Measurements from ENCODE around the gene BRK1.
"Not testable (repeated sequence)": the region's sequence is repeated elsewhere in the genome, so short reads cannot be mapped to it uniquely, and the experiment has no call there.

The BRK1 gene

DNA sequence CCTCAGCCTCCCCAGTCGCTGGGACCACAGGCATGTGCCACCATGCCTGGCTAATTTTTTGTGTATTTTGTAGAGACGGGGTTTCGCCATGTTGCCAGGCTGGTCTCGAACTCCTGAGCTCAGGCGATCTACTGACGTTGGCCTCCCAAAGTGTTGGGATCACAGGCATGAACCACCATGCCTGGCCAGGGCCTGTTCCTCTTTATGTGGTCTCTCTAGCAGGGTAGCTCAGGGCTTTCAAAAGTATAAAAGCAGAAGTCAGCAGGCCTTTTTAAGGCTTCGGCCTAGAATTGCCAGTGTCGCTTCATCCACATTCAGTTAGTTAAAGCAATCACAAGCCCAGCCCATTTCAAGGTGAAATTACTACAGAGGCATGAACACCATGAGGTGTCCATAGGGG lies 33.8 kb downstream of the BRK1 start:
- no peak for DNase-seq

DNA sequence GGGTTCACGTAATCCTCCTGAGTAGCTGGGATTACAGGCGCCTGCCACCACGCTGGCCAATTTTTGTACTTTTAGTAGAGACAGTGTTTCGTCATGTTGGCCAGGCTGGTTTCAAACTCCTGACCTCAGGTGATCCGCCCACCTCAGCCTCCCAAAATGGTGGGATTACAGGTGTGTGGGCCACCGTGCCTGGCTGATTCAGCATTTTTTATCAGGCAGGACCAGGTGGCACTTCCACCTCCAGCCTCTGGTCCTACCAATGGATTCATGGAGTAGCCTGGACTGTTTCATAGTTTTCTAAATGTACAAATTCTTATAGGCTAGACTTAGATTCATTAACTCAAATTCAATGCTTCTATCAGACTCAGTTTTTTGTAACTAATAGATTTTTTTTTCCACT lies 35.5 kb downstream of the BRK1 start:
- DNase-seq: no peak

DNA sequence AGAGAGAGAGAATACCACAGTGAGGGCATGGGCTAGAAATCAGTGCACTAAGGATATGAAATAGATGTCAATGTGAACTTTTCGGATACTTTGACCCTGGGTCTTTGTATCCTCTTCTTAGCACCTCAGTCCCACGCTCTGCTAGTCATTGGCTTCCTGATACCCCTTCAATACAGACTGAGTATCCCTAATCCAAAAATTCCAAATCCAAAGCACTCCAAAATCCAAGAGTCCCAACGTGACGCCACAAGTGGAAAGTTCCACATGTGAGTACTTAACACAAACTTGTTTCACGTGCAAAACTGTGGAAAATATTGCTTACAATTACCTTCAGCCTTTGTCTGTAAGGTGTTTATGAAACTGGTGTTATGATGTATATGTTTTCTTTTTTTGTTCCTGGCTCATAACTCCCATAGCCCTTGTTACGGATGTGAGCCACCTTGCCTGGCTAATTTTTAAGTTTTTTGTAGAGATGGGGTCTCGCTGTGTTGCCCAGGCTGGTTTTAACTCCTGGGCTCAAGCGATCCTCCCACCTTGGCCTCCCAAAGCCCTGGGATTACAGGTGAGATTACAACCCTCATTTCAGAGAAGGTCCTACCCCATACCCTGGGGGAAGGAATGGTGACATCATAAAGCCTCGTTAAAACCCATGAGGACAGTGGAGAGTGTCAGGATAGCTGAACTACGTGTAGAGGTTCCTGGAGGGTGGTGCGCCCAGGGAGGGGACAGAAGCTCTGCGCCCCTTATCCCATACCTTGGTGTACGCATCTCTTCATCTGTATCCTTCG lies 39.1 kb downstream of the BRK1 start:
- no peak for DNase-seq

DNA sequence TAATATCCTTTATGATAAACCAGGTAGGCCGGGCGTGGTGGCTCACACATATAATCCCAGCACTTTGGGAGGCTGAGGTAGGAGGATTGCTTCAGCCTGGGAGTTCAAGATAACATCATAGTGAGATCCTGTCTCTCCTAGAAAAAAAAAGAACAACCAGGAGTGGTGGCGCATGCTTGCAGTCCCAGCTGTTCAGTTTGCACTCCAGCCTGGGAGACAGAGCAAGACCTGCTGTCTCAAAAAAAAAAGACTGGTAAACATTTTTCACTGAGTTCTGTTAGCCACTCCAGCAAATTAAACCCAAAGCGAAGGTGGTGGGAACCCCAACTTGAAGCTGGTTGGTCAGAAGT lies 39.6 kb downstream of the BRK1 start:
- no peak for DNase-seq

DNA sequence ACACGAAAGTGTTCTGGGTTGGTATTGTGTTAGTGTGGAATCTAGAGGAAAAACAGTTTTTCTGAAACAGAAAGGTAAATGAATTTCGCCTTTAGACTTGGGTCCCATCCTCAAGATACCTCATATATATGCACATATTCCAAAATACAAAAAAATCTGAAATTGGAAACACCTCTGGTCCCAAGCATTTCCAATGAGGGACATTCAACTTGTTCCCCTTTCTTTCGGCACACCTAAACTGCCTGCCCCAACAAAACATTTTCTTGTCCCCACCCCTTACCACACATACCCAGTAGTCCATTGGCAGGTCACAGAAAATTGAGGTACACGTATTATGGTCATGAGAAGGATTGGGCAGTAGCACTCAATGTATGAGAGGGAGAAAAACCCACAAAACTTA lies 40.2 kb downstream of the BRK1 start:
- DNase-seq: no peak

DNA sequence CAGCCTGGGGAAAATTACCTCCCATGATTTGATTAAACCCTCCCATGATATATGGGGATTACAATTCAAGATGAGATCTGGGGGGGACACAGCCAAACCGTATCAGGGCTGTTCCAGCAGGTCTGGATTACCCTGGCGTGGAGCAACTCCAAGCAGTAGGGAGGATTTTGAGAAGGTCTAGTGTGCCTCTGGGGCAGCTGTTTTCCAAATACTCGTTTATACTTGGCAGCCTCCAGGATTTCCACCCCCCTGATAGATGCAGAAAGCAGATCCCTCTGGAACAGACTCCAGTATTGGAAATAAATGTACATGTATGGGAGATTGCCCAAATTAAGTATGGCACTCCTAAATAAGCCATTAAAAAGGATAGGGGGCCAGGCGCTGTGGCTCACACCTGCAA lies 41.6 kb downstream of the BRK1 start:
- DNase-seq: no peak

DNA sequence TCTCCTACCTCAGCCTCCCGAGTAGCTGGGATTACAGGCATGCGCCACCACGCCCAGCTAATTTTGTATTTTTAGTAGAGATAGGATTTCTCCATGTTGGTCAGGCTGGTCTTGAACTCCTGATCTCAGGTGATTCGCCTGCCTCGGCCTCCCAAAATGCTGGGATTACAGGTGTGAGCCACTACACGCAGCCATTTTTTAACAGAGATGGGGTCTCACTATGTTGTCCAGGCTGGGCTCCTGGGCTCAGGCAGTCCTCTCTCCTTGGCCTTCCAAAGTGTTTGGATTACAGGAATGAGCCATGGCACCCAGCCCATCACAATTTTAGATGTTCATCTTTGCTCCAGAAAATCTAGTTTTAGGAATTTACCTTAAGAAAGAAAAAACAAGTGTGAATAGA lies 43.1 kb downstream of the BRK1 start:
- DNase-seq: not testable (repeated sequence)

DNA sequence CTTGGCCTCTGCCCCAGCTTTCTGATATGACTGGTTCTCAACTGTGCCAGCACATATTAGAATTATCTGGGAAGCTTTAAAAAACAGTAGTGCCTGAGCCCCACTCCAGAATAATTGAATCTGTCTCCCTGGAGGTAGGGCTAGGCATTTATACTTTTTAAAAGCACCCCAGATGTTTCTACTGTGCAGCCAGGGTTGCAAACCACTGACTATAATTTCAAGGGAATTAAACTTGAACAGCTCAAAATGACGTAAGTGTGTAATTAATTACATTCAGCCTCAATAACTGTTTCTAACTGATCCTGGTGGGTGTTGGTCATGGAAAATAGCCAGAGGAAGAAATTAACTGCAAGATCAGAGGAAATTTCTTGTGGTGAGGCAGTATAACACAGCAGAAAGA lies 44.9 kb downstream of the BRK1 start:
- no peak for DNase-seq

DNA sequence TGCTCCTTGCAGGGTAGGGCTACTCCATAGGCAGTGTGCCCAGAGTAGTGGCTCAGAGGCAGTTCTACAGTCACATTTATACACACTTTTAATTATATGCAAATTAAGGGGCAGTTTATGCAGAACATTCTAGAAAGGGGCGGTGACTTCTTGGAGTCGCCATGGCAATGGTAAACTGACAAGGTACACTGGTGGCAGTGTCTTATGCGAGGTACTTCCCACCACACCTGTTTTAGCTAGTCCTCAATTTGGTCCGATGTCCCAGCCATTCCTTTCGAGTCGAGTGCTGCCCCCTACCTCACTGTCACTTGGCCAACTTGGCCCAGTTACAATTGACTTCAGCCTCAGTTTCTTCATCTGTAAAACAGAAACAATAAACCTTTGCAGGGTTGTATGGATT lies 45.5 kb downstream of the BRK1 start:
- no peak for DNase-seq

DNA sequence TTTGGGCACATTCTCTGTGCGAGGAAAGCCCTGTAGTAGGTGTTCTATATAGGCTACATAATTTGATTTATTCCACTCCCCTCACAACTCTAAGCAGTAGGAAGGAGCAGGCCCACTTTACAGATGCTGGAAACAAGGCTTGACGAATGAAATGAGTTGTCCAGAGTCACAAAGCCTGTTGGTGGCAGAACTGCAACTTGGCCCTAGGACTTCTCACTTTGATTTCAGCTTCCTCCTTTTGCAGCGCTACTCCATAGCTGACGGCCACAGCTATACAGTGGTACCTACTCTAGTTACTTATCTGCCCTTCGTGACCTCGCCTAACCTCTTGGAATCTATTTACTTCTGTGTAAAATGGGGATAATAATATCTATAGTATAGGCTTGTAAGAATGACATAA lies 46.7 kb downstream of the BRK1 start:
- DNase-seq: no peak

DNA sequence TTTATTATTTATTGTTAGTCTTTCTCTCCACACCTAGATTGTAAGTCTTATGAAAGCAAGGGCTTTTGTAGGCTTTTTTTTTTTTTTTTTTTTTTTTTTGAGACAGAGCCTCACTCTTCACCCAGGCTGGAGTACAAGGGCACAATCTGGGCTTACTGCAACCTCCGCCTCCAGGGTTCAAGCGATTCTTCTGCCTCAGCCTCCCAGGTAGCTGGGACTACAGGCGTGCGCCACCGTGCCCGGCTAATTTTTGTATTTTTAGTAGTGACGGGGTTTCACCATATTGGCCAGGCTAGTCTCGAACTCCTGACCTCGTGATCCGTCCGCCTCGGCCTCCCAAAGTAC lies 48.7 kb downstream of the BRK1 start:
- not testable (repeated sequence) for DNase-seq

DNA sequence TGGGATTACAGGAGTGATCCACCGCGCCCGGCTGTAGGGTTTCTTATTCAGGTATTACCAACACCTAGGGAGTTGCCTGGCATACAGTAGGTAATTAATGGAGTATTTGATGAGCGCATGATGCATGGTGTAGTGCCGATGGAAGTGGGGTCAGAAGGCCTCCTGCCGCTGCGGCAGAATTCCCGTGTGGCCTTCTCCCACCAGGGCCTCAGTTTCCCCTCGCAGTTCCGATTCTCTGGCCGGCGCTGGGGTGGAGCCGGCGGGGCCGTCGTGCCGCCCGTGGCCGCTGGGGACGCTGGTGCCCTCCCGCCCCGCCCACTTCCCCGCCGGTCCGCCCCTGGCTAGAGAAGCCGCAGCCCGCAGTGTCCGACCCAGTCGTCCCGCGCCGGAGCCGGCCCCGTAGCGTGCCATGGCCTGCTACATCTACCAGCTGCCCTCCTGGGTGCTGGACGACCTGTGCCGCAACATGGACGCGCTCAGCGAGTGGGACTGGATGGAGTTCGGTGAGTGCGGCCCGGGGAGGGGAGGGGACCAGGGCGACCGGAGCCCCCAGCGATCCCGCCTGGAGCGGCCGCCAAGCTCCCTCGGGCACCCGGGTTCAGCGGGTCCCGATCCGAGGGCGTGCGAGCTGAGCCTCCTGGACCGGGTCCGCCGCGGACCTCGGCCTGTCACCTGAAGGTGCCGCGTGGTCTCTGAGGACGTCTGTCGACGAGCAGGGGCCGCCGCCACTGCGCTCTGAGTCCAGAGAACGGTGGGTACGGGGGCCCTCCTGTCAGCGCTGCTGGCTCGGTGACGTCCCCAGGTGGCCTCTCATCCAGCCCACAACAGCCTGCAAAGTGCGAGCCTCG lies 49.3 kb downstream of the BRK1 start, which contains the start of gene IRAK2:
Gene IRAK2 (plus strand): TSS at position 374 of the 848 bp plus-strand sequence. CDS start 36 bp downstream, at position 410.
- peak; percentile 37 to 43 for DNase-seq

DNA sequence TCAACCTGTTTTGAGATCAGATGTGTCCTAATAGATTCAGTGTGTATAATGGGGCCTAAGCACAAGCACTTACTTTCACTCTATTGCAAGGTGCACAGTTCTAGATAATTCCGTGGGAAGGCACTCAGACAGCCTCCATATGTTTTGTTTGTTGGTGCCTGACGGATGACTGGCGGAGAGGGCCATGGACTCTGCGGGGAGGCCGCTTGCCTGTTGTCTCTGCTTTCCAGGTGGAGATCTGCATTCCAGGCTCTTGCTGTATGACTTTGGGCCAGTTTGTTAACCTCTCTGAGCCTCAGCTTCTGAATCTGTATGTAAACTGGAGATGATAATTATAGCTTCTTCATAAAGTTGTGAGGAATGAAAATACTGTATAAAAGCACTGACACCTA lies 50.7 kb downstream of the BRK1 start:
- no peak for DNase-seq

DNA sequence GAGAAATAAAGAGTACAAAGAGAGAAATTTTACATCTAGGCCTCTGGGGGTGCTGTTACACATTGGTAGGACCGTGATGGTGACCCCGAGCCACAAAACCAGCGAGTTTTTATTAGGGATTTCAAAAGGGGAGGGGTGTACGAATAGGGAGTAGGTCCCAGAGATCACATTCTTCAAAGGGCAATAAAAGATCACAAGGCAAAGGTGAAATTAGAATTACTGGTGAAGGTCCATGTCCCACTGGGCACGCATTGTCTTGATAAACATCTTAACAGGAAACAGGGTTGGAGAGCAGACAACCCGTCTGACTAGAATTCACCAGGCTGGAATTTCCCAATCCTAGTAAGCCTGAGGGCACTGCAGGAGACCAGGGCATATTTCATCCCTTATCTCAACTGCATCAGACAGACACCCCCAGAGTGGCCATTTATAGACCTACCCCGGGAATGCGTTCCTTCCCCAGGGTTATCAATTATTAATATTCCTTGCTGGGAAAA lies 53.6 kb downstream of the BRK1 start:
- no peak for DNase-seq

DNA sequence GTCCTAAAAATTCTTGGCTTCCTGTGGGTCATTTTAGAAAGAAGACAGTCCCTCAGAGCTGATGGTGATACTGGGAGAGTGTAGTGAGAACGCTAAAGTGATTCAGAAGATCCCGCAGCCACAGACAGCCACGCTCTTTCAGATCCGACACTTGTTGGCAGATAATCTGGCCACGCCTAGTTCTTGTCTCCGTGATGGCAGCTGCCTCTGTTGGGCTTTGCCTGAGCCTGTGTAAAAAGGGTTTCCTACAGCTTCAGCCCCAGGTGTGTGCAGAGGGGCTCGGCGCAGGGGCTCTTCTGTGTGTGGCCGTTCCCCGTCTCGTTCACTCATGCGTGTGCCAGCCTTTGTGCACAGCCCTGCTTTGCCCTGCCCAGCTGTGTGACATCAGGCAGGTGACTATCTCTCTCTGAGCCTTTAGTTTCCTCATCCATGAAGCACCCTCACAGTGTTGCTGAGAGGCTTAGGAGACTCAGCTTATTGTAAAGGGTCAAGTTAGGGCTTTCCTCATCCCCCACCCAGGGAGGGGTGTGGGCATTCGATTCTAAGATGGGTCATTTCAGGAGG lies 55.5 kb downstream of the BRK1 start:
- no peak for DNase-seq

DNA sequence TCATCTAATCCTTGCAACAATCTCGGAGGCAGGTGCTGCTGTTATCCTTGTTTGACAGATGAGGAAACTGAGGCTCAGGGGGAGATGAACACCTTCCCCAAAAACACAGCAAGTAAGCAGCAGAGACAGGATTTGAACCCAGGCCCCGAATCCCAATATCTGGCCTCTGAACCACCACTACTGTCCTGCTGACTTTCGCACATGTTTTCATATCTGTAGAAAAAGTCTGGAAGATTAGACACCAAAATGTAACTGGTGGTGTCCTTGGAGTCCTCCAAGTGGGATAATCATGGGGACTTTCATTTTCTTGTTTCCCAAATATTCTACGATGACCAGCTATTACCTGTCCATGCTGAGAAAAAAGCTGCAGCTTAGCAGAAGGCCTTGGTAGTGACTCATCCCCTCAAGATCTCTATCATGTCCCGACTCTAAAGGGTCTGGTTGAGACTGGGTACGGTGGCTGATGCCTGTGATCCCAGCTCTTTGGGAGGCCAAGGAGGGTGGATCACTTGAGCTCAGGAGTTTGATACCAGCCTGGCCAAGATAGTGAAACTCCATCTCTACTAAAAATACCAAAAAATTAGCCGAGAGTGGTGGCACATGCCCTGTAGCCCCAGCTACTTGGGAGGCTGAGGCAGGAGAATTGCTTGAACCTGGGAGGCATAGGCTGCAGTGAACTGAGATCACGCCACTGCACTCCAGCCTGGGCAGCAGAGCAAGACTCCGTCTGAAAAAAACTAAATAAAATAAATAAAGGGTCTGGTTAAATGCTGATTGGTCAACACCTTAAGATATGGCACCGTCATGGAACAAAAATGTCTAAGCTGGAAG lies 57.8 kb downstream of the BRK1 start:
- no peak for DNase-seq

DNA sequence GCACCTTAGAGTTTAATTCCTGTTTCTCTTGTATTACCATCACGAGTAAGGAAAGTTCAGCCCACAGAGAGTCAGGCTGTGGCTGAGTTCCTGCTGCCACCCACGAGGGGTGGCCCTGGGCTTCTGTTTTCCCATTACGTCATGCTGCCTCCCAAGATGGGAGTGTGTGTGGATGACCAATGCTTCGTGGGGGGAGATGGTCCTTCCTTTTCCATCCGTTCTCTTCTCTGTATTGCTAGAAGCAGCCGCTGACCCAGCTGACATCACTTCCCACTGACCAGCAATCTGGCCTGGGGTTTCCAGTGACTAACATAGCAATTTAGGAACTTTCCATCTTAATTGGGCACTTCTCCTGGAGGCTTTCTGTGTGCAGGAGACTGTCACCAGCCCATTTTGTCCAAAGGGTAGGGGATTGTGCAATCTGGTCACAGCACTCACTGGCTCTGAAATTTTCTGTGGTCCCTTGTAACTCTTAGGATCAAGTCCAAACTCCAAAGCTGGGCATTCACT lies 58.5 kb downstream of the BRK1 start:
- DNase-seq: no peak

DNA sequence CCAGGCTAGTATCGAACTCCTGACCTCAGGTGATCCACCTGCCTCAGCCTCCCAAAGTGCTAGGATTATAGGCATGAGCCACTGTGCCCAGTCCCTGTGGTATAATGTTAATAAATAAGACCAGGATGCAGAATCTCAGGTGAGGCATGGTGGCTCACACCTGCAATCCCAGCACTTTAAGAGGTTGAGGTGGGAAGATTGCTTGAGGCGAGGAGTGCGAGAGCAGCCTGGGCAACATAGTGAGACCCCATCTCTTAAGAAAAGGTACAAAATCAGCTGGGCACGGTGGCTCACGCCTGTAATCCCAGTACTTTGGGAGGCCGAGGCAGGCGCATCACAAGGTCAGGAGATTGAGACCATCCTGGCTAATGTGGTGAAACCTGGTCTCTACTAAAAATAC lies 59.9 kb downstream of the BRK1 start:
- not testable (repeated sequence) for DNase-seq

DNA sequence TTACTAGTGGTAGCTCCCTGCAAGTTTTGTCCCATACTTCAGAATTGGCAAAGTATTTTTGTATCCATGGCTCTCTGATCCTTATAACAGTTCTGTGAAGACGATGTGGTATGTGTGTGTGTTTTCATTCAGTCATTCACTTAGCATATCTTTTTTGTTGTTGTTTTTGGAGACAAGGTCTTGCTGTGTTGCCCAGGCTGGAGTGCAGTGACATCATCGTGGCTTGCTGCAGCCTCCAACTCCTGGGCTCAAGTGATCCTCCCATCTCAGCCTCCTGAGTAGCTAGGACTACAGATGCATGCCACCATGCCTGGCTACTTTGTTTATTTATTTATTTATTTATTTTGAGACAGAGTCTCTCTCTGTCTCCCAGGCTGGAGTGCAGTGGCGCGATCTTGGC lies 60.7 kb downstream of the BRK1 start:
- DNase-seq: not testable (repeated sequence)
